ENCODE measurements around the gene TTC29. TPM values are rescaled to one million over a fixed set of nuclear protein-coding genes. Genes with fewer than 3 reads are reported as not detected.
"Not testable (repeated sequence)": the region's sequence is repeated elsewhere in the genome, so short reads cannot be mapped to it uniquely, and the experiment has no call there.

The TTC29 gene
- polyA plus RNA-seq, 4 donors, result 1.5 to 1.7 (median 1.7) TPM

DNA sequence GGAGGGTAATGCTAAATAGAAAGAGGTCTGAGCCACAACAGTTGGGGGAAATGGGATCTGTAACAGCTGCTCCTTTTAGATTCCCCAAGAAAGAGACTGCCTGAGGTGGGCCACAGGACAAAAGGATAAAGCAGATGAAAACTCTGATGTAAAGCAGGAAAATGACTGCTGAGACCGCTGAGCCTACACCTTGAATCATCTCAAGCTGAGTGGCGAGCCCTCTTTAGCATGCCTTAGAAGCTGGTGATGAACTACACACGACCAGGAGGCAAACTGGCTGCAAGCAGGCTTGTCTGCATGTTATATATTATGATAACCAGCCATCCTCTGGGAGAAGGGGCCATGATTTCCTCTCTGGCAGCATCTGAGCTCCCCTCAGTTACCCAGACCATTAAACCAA lies 88.4 kb downstream of the TTC29 start:
- DNase-seq (ENCODE audit: low read depth in 4 of 4, low spot score in 3 of 4), result no peak

GRCh38 chr4:146855761-146856160 lies 89.9 kb downstream of the TTC29 start:
- no peak for DNase-seq (ENCODE audit: low read depth in 4 of 4, low spot score in 3 of 4)

DNA sequence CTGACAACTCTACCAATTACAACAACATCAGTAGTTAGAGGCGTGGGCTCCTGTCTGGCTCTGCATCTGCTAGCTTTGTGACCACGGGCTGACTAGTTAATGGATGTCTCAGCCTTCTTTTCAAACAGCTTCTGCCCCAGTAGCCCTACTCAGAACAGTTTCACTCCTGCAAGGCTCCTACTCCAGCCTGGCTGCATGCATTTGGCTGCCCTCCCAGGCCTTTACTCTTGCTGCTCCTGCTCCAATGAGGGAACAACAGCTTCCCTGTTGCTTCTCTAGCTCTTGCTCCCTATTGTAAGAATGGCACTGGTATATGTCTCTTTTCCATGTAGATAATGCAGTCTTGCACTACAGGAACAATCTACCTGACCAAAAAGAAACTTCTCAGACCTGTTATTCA lies 93.3 kb downstream of the TTC29 start:
- DNase-seq (ENCODE audit: low read depth in 4 of 4, low spot score in 3 of 4), result no peak

DNA sequence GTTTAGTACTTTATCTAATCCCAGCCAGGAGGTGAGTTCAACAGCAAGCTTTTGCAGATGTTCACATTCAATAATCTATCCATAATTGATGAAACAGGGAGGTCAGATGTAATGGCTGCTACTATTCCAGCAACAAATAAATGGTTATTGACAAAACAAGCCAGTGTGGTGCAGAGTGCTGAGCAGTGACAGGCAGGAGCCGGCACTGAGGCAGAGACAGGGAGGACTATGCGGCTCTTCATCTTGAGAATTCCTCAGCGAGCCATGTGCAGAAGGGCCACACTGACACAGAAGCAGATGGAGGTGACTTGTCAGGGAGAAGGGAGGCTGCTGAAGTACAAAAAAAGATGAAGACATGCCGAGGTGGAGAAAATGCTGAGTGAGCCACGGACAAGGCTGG lies 98.3 kb downstream of the TTC29 start:
- no peak for DNase-seq (ENCODE audit: low read depth in 4 of 4, low spot score in 3 of 4)

DNA sequence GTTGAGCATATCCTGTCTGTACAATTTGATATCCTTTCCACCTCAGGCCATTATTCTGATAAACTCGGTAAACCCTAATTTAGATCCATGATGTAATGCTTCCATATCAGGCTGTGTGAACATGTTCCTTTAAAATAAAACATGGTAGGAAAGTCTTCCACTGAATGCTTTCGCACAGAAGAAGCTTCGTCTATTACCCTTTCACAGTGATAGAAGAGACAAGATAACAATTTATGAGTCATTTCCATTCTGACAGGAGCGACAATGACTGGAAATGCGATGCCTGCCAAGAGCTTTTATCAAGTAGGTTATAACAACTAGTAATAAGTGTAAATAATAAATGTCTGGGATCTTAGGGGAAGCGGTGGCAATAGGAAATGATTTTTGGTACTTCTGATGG lies 98.8 kb downstream of the TTC29 start:
- no peak for DNase-seq (ENCODE audit: low read depth in 4 of 4, low spot score in 3 of 4)

DNA sequence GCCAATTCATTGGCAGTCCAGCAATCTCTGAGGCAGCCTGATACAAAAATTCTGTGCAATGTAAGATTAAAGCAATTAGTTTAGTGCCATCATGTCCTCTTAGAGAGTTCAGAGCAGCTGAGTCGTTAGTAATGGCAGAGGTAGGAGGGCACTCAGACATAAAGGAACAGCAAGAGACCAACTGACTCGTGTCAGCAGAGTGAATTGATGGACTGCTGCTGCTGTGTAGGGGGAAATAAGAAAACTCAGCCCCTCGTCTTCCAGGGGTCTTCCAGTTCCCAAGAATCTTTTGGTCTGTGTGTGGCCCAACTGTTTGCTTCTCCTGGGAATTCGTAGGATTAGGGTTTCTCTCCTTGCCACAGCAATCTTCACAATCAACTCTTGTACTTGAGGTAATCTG lies 100.9 kb downstream of the TTC29 start:
- DNase-seq (ENCODE audit: low read depth in 4 of 4, low spot score in 3 of 4), result no peak

DNA sequence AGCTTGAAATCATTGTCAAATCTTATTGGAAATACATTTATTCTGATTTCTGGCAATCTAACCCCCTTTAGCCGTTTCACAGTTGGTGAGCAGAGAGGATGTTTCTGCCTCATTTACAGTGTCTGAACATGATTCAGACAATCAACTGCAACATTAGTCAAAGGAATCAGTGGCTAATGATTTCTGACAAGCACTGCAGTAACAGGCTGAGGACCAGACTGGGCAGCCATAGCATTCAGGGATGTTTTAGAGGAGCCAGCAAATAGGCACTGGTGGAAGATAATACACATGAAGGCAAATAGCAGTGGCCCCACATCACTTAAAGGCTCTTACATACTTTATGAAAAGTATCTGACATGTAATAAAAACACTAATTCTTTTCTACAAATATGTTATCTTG lies 102.8 kb downstream of the TTC29 start:
- DNase-seq (ENCODE audit: low read depth in 4 of 4, low spot score in 3 of 4), result no peak

- DNase-seq (ENCODE audit: low read depth in 4 of 4, low spot score in 3 of 4), result no peak
These were observed 104.9 kb downstream of the TTC29 start for GRCh38 chr4:146840731-146841130.

DNA sequence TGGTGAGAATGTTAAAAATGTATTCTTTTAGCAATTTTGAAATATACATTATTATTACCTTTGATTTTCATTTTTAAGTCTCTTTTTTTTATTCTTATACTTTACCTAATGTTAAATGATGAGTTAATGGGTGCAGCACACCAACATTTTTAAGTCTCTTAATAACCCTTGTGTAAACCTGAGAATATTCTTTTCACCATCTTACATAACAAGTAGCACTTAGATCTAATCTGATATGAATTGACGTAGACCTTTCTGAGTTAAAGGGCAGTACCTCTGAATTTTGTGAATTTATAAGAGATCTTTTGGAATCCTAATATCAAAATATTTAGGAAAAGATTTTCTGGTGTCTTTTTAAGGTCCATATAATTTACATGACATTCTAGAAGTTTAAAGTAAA lies 110.6 kb downstream of the TTC29 start:
- no peak for DNase-seq (ENCODE audit: low read depth in 4 of 4, low spot score in 3 of 4)

GRCh38 chr4:146834263-146835034 lies 111.2 kb downstream of the TTC29 start:
- DNase-seq (ENCODE audit: low read depth in 4 of 4, low spot score in 3 of 4), result no peak

GRCh38 chr4:146833530-146833929 lies 112.1 kb downstream of the TTC29 start:
- no peak for DNase-seq (ENCODE audit: low read depth in 4 of 4, low spot score in 3 of 4)

DNA sequence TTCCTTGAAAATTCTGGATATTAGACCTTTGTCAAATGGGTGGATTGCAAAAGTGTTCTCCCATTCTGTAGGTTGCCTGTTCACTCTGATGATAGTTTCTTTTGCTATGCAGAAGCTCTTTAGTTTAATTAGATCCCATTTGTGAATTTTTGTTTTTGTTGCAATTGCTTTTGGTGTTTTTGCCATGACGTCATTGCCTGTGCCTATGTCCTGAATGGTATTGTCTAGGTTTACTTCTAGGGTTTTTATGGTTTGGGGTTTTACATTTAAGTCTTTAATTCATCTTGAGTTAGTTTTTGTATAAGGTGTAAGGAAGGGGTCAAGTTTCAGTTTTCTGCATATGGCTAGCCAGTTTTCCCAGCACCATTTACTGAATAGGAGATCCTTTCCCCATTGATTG lies 122.7 kb downstream of the TTC29 start:
- DNase-seq (ENCODE audit: low read depth in 4 of 4, low spot score in 3 of 4), result not testable (repeated sequence)

- no peak for DNase-seq (ENCODE audit: low read depth in 4 of 4, low spot score in 3 of 4)
These were observed 130.9 kb downstream of the TTC29 start for GRCh38 chr4:146814750-146815149.

GRCh38 chr4:146795711-146796110 lies 150.0 kb downstream of the TTC29 start:
- no peak for DNase-seq (ENCODE audit: low read depth in 4 of 4, low spot score in 3 of 4)

- DNase-seq (ENCODE audit: low read depth in 4 of 4, low spot score in 3 of 4), result no peak
These were observed 151.9 kb downstream of the TTC29 start for GRCh38 chr4:146793727-146794126.

DNA sequence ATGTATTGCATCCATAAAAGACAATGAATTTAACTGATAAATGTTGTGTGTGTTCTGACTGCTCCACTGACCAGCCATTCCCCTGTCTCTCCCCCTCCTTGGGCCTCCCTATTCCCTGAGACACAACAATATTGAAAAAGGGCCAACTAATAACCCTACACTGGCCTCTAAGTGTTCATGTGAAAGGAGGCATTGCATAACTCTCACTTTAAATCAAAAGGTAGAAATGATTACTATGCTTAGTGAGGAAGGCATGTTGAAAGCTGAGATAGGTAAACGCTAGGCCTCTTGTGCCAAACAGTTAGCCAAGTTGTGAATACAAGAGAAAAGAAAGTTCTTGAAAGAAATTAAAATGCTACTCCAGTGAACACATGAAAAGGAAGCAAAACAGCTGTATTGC lies 154.2 kb downstream of the TTC29 start:
- no peak for DNase-seq (ENCODE audit: low read depth in 4 of 4, low spot score in 3 of 4)

DNA sequence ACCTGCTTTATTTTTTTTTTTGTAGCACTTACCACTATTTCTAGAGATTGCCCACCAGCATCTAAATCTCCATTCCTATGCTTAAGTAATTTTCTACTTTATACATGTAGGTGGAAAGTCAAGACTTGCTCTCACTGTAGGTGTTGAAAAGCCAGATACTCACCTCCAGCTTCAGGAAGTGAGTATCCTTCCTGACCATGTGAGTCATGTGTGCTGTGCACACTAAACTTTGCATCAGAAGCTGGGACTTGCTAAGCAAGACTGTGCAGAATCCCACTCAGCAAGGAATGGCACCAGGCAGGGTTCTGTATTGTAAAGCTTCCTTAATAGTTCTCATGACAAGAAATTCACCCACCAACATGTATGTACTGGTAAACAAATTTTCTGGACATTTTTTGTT lies 155.1 kb downstream of the TTC29 start:
- DNase-seq (ENCODE audit: low read depth in 4 of 4, low spot score in 3 of 4), result no peak

DNA sequence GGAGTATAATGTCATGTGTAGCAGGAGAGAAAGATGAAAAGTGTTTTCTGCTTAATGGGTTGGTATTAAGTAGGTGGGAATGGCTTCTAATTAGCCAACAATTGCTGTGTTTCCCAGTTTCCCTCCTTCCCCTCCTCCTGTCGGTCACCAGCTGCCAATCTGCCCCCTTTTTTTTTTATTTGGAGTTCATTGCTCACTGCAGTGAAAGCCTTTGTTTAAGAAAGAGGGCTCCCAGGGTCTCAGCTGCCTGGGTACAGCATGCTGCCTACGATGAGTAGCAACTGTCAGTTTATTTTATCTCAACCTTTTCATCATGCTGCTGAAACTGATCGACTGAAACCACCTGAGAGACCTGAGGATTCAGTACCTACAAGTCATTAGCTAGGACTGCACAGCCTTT lies 157.9 kb downstream of the TTC29 start:
- DNase-seq (ENCODE audit: low read depth in 4 of 4, low spot score in 3 of 4), result no peak

- no peak for DNase-seq (ENCODE audit: low read depth in 4 of 4, low spot score in 3 of 4)
These were observed 169.0 kb downstream of the TTC29 start for GRCh38 chr4:146776691-146777090.

DNA sequence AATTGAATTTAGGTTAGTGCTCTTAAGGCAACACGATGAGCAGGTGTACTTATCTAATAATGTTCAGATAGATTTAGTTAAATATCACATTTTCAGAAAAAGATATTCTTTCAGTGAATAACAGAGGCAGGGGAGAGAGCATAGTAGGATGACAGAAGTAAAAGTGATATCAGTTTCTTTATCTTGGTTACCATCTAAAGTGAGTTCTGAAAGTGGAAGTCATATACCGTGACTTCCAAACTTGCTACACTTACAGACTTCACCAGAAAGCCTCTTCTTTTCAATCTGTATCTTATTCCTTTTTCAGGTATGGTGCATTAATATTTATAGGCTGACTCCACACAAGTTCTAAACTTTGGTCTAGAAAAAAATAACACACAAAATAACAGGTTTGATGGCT lies 182.1 kb downstream of the TTC29 start:
- no peak for DNase-seq (ENCODE audit: low read depth in 4 of 4, low spot score in 3 of 4)

DNA sequence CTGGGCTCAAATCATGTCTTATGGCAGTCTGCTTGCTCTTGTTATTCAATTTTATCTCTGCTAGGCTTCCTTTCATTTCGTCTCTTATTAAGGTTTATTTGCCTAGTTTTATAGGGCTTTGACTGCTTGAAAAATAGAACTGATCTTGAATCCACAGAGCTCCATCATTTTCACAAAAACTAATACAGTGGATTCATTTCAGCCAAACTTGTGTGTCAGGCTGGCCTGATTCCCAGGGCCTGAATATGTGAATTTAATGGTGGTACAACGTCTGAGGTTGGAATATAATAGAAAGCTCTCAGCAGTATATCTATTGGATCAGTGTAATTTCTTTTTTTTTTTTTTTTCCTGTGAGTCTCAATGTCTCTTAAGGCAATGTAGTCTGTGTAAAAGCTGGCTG lies 183.6 kb downstream of the TTC29 start:
- DNase-seq (ENCODE audit: low read depth in 4 of 4, low spot score in 3 of 4), result no peak

DNA sequence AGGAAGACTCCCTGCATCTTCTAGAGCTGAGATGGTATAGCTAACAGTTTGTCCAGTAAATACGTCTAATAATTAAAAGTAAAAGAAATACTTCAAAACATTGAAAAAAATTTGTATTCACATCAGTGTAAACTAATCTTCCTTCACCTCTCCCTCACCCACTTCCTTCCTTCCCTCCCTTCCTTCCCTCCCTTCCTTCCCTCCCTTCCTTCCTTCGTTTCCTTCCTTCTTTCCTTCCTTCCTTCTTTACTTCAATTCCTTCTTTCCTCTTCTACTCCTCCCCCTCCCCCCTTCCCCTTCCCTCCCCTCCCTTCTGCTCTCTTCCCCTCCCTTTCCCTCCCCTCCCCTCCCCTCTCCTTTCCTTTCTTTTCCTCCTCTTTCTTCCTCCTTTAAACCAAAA lies 203.2 kb downstream of the TTC29 start:
- peak in 1 of 4 donors; percentile 8 for DNase-seq (ENCODE audit: low read depth in 4 of 4, low spot score in 3 of 4)

- no peak for DNase-seq (ENCODE audit: low read depth in 4 of 4, low spot score in 3 of 4)
These were observed 206.5 kb downstream of the TTC29 start for GRCh38 chr4:146739182-146739581.
